Tibial nerve (tissue), 3 donors: Measurements from ENCODE around the gene DPP3.

Source experiments
- POLR2A ChIP-seq, 2 donors: fragments of 450-650 bp; IDR thresholded peaks; one replicate each; pipeline ENCODE4 v1.6.1; 2017; ENCODE audit warnings: antibody characterized with exemption in 2 of 2, mild to moderate bottlenecking in 2 of 2, moderate library complexity in 2 of 2
- TF ChIP-seq, protein P1 (sequence below), 5 experiments: fragments of 200-600 bp in 3 of 5; fragments of 450-650 bp in 2 of 5; sonication (generic) in 3 of 5; IDR thresholded peaks; one replicate each; pipeline ENCODE4 v1.5.1; 2016 to 2019; ENCODE audit warnings: antibody characterized with exemption in 5 of 5, mild to moderate bottlenecking in 3 of 5, moderate library complexity in 2 of 5

DNA sequence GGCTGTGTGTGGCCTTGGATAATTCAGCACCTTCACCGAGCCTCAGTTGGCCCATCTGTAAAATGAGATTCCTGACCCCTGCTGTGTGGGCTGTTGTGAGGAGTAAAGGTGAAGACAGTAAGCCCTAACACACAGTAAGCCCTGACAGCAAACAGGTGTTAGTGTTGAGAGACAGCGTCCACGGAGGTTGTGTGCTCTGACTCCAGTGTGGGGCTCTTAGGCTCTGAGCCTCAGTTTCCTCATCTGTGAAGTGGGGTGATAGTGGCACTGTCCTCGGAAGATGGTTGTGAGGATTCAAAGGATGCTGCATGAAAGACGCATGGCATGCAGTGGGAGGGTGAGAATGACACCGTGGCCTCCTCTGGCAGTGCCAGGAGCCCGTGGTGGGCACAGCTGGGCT is 14.2 kb downstream of the DPP3 start:
- no peak for TF ChIP-seq POLR2A (IDR thresholded peaks at IDR 0.05)
- TF ChIP-seq, protein P1, sequence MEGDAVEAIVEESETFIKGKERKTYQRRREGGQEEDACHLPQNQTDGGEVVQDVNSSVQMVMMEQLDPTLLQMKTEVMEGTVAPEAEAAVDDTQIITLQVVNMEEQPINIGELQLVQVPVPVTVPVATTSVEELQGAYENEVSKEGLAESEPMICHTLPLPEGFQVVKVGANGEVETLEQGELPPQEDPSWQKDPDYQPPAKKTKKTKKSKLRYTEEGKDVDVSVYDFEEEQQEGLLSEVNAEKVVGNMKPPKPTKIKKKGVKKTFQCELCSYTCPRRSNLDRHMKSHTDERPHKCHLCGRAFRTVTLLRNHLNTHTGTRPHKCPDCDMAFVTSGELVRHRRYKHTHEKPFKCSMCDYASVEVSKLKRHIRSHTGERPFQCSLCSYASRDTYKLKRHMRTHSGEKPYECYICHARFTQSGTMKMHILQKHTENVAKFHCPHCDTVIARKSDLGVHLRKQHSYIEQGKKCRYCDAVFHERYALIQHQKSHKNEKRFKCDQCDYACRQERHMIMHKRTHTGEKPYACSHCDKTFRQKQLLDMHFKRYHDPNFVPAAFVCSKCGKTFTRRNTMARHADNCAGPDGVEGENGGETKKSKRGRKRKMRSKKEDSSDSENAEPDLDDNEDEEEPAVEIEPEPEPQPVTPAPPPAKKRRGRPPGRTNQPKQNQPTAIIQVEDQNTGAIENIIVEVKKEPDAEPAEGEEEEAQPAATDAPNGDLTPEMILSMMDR (IDR thresholded peaks at IDR 0.05) = no peak
